ENCODE measurements around the gene HNRNPA3.

DNA sequence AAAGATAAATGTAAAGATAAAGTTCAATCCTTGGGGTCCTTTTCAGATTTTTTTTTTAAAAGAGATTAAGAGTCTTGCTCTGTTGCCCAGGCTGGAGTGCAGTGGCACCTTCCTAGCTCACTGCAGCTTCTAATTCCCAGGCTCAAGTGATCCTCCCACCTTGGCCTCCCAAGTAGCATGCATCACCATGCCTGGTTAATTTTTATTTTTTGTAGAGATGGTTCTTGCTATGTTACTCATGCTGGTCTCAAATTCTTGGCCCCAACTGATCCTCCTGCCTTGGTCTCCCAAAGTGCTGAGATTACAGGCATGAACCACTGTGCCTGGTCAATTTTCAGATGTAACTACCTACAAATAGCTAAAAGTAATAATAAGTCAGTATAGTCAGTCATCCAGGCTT lies 30.9 kb downstream of the HNRNPA3 start:
- no peak for TF ChIP-seq POLR2A (IDR thresholded peaks at IDR 0.05; ENCODE audit: low read length)
- no peak for TF ChIP-seq GATA1 (IDR thresholded peaks at IDR 0.05; ENCODE audit: low read depth, low read length)

Measured in erythroblast (primary cell).